GM20000 (cell line): ENCODE results near the gene PPP1R1A.

Experiments
- DNase-seq: peaks from one replicate; pipeline ENCODE4 v3.0.0; 2012; ENCODE audit warnings: low spot score
- CTCF ChIP-seq: IDR thresholded peaks from 2 replicates; pipeline ENCODE4 v1.5.1; 2012; ENCODE audit warnings: mild to moderate bottlenecking, control low read depth; ENCODE audit errors: extremely low read depth, missing control alignments

Gene PPP1R1A

GRCh38 chr12:54585243-54585642, 3.2 kb downstream of the PPP1R1A start:
- no peak for TF ChIP-seq CTCF
- DNase-seq, result no peak

DNA sequence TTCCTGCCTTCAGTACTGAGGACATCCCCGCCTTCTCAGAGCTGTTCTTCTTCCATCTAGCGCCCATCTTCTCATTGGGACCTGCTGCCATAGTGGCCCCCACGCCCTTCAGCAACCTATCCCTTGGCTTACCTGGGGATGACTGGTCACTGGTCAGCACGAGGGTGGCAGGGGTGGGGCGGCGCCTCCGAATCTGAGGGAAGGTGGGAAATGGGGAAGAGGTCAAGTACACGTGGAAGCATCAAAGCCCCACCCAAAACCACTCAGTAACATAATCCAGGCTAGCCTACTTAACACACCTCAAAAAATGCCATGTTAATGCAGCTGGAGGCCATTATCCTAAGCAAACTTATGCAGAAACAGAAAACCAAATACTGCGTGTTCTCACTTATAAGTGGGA, 4.3 kb downstream of the PPP1R1A start:
- TF ChIP-seq CTCF, result no peak

DNA sequence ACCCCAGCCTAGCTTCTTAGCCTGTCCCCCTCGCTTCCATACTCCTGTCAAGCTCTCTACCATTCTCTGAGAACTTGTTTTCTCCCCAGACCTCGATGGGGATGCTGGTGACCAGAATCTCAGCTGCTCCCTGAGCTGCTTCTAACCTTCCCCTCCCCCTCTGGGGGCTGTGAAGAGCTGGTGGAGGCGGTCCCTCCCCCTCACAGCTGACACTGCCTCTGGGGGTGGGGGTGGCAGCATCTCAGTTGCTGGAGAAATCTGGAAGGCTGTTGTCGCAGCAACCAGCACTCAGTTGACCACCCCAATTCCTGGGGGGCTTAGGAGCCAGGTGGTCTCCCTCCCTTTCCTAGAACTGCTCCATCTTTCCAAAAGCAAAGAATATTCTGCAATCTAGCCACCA, 4.7 kb downstream of the PPP1R1A start:
- no peak for DNase-seq
- no peak for TF ChIP-seq CTCF

More for the DNA sequence above, 4.3 kb downstream of the PPP1R1A start:
- DNase-seq, result no peak

DNA sequence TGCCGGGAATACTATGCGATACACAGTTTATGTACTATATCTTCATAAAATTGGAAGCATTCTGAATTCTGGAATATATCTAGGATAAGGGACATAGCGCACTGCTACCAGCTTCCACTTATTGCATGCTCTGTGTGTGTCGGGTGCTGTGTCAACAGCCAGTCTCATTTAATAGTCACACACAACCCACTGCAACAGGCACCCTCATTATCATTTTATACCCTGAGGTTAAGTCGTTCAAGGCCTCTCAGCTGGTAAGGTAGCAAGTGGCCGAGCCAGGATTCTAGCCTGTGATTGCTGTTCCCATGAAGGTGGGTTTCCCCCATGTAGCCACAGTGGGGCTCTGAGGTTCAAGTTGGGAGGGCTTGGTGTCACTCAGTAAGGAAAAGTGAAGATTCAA, 7.0 kb downstream of the PPP1R1A start:
- no peak for TF ChIP-seq CTCF
- no peak for DNase-seq

GRCh38 chr12:54579696-54580333, 8.6 kb downstream of the PPP1R1A start:
- peak; percentile 99 for TF ChIP-seq CTCF
- peak; percentile 88 for DNase-seq

GRCh38 chr12:54579258-54579657, 9.2 kb downstream of the PPP1R1A start:
- TF ChIP-seq CTCF, result no peak
- DNase-seq, result no peak

GRCh38 chr12:54578778-54579177, 9.7 kb downstream of the PPP1R1A start:
- TF ChIP-seq CTCF, result no peak
- DNase-seq, result no peak
